Erythroblast (primary cell): ENCODE measurements around the gene GNG3.
"Not testable (repeated sequence)": the region's sequence is repeated elsewhere in the genome, so short reads cannot be mapped to it uniquely, and the experiment has no call there.

Experiments
- GATA1 ChIP-seq: IDR thresholded peaks from 2 replicates; pipeline ENCODE4 v1.6.1; 2011; ENCODE audit warnings: low read depth, mild to moderate bottlenecking, control low read depth, low read length, moderate library complexity
- POLR2A ChIP-seq: IDR thresholded peaks from 2 replicates; pipeline ENCODE4 v1.6.1; 2011; ENCODE audit warnings: mild to moderate bottlenecking, low read length

- not testable (repeated sequence) for TF ChIP-seq POLR2A, GATA1
Measured at GRCh38 chr11:62749931-62750330, 42.5 kb downstream of the GNG3 start.
